ENCODE measurements around the gene PLXNB3. TPM values are rescaled to one million over a fixed set of nuclear protein-coding genes. Genes with fewer than 3 reads are reported as not detected.

PLXNB3 gene
- total and polyA plus RNA-seq, 2 experiments from 2014 or later, result 0.70 to 4.1 TPM

GRCh38 chrX:153797415-153798015, 33.5 kb downstream of the PLXNB3 start:
- no peak overlapping the region for H3K27ac Mint-ChIP-seq

More at GRCh38 chrX:153797415-153798015, 33.5 kb downstream of the PLXNB3 start:
- H3K4me2 ChIP-seq, result no peak overlapping the region
- DNase-seq (ENCODE audit: low spot score) (no peak), ATAC-seq (no peak)
- H3K36me3 Mint-ChIP-seq (ENCODE audit: low read depth), result peaks cover 31% of the 10 kb centered on the region
- no peak overlapping the region for H3K4me3 ChIP-seq
- TF ChIP-seq ZNF331 (CRISPR knock-in tag; IDR thresholded peaks at IDR 0.05; ENCODE audit: low read depth) (no peak), ZNF114 (CRISPR knock-in tag; IDR thresholded peaks at IDR 0.05) (no peak), STAT1 (IDR thresholded peaks at IDR 0.05; ENCODE audit: unreplicated experiment) (no peak), EZH2phosphoT487 (IDR thresholded peaks at IDR 0.05; ENCODE audit: unreplicated experiment) (no peak), POLR2AphosphoS5 (IDR thresholded peaks at IDR 0.05; ENCODE audit: low read depth) (no peak), CREB1 (CRISPR knock-in tag; IDR thresholded peaks at IDR 0.05; ENCODE audit: low read depth) (no peak), ETS1 (IDR thresholded peaks at IDR 0.05) (no peak), JUNB (IDR thresholded peaks at IDR 0.05; ENCODE audit: unreplicated experiment) (no peak), NANOG (IDR thresholded peaks at IDR 0.05; ENCODE audit: borderline replicate concordance) (no peak), REST (IDR thresholded peaks at IDR 0.05; ENCODE audit: unreplicated experiment) (no peak), ZNF462 (CRISPR knock-in tag; IDR thresholded peaks at IDR 0.05) (no peak), EZH2 (IDR thresholded peaks at IDR 0.05; ENCODE audit: low read depth, unreplicated experiment) (no peak)
- TF ChIP-seq, protein P1, sequence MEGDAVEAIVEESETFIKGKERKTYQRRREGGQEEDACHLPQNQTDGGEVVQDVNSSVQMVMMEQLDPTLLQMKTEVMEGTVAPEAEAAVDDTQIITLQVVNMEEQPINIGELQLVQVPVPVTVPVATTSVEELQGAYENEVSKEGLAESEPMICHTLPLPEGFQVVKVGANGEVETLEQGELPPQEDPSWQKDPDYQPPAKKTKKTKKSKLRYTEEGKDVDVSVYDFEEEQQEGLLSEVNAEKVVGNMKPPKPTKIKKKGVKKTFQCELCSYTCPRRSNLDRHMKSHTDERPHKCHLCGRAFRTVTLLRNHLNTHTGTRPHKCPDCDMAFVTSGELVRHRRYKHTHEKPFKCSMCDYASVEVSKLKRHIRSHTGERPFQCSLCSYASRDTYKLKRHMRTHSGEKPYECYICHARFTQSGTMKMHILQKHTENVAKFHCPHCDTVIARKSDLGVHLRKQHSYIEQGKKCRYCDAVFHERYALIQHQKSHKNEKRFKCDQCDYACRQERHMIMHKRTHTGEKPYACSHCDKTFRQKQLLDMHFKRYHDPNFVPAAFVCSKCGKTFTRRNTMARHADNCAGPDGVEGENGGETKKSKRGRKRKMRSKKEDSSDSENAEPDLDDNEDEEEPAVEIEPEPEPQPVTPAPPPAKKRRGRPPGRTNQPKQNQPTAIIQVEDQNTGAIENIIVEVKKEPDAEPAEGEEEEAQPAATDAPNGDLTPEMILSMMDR (conservative IDR thresholded peaks at IDR 0.05; ENCODE audit: low read depth in 2 of 2), result no peak
- 0 out of 2 replicates have a peak, but pooled peaks cover 3% of the 10 kb centered on the region for H4K20me1 ChIP-seq (replicated peaks; ENCODE audit: insufficient read depth)
- H3K27me3 Mint-ChIP-seq (ENCODE audit: insufficient read depth, low read depth, poor library complexity), result peaks cover 14% of the 10 kb centered on the region
- H2AFZ ChIP-seq, result no peak overlapping the region
- H3F3A ChIP-seq (replicated peaks; ENCODE audit: low read depth), result 0 out of 2 replicates have a peak, but pooled peaks cover 2% of the 10 kb centered on the region
- no peaks in the 10 kb centered on the region for H3K36me3 ChIP-seq (ENCODE audit: insufficient read depth)
- no peaks in the 10 kb centered on the region for H3K9me3 Mint-ChIP-seq
- H3K79me2 ChIP-seq (replicated peaks; ENCODE audit: insufficient read depth), result peaks cover 28% of the 10 kb centered on the region
- H3K9me2 ChIP-seq (ENCODE audit: insufficient read depth), result no peaks in the 10 kb centered on the region
- H3K4me1 ChIP-seq (ENCODE audit: insufficient read depth), result no peaks in the 10 kb centered on the region
- no peak overlapping the region for H3K4me3 Mint-ChIP-seq
- no peaks in the 10 kb centered on the region for H3K27me3 ChIP-seq (ENCODE audit: insufficient read depth)
- no peak overlapping the region for H3K27ac ChIP-seq (ENCODE audit: low read depth)
- H3K4me1 Mint-ChIP-seq, result peaks cover 17% of the 10 kb centered on the region

Data from GM23338 (cell line).